Upper lobe of left lung (tissue), 6 donors: ENCODE results near the gene WFDC10B. TPM values are rescaled to one million over a fixed set of nuclear protein-coding genes. Genes with fewer than 3 reads are reported as not detected.
A peak's percentile ranks its signal among the peaks of the same experiment; 100 is the strongest.
"Not testable (repeated sequence)": the region's sequence is repeated elsewhere in the genome, so short reads cannot be mapped to it uniquely, and the experiment has no call there.

Experiments
- ATAC-seq, 2 donors: fragments of 200-7000 bp; cut with Tn5 transposase; one replicate each; pipeline ENCODE4 v1.9.1; 2022; ENCODE audit warnings: mild to moderate bottlenecking in 2 of 2, moderate library complexity in 2 of 2; ENCODE audit not compliant: low FRiP score in 2 of 2
- DNase-seq, 2 donors: peaks; one replicate each; pipeline ENCODE4 v3.0.0-alpha.2; 2019 to 2020
- H3K27ac ChIP-seq, 4 donors: fragments of 200-600 bp; sonication (generic); one replicate each; pipeline ENCODE4 v1.5.1; 2016 to 2019
- H3K27me3 ChIP-seq, 4 donors: fragments of 200-600 bp; sonication (generic); one replicate each; pipeline ENCODE4 v1.5.1; 2017 to 2019
- H3K36me3 ChIP-seq, 4 donors: fragments of 200-600 bp; sonication (generic); one replicate each; pipeline ENCODE4 v1.5.1; 2016 to 2019
- H3K4me1 ChIP-seq, 4 donors: fragments of 200-600 bp; sonication (generic); one replicate each; pipeline ENCODE4 v1.5.1; 2018 to 2019
- H3K4me3 ChIP-seq, 4 donors: fragments of 200-600 bp; sonication (generic); one replicate each; pipeline ENCODE4 v1.5.1; 2017 to 2019; ENCODE audit warnings: mild to moderate bottlenecking in 2 of 4, moderate library complexity in 1 of 4
- H3K9me3 ChIP-seq, 4 donors: fragments of 200-600 bp; sonication (generic); one replicate each; pipeline ENCODE4 v1.5.1; 2018 to 2019
- EP300 ChIP-seq, 4 donors: sonication (generic); formaldehyde crosslinking; IDR thresholded peaks; one replicate each; pipeline ENCODE4 v1.5.1; 2017; ENCODE audit warnings: antibody characterized with exemption in 4 of 4, control low read depth in 2 of 4
- POLR2A ChIP-seq, 4 donors: fragments of 450-650 bp; IDR thresholded peaks; one replicate each; pipeline ENCODE4 v1.5.1; 2016 to 2017; ENCODE audit warnings: antibody characterized with exemption in 4 of 4, mild to moderate bottlenecking in 2 of 4
- POLR2AphosphoS5 ChIP-seq, 2 donors: sonication (generic); formaldehyde crosslinking; IDR thresholded peaks; one replicate each; pipeline ENCODE4 v1.5.1; 2017; ENCODE audit warnings: antibody characterized with exemption in 2 of 2
- WGBS, 2 donors: methylation state at CpG; one replicate each; pipeline ENCODE4 v1.1.5; 2017 to 2018; 5-methylcytosine and 5-hydroxymethylcytosine counted together
- total RNA-seq, 6 donors: library from RNA; depleted of rRNA in 4 of 6; stranded (reverse); fragments of >200 nt in 4 of 6; gene quantifications; one replicate each; pipeline versions ENCODE4 v1.1.0 to v1.2.1, GENCODE V29; 2016 to 2021
- TF ChIP-seq, protein P1 (sequence below), 6 experiments: fragments of 450-650 bp in 4 of 6; fragments of 200-600 bp in 2 of 6; sonication (generic) in 2 of 6; IDR thresholded peaks; one replicate each; pipeline ENCODE4 v1.5.1; 2016 to 2019; ENCODE audit warnings: antibody characterized with exemption in 6 of 6
- donor health status: DM: no; HTN: no; CAD: no; lungs with moderate emphysema.
- donor health status: DM: no; HTN: yes; CAD: no; lungs with severe emphysema.

WFDC10B gene
- total RNA-seq, 6 donors from 2014 or later: 1.1 to 9.4 (median 1.6) TPM; not detected in 2

DNA sequence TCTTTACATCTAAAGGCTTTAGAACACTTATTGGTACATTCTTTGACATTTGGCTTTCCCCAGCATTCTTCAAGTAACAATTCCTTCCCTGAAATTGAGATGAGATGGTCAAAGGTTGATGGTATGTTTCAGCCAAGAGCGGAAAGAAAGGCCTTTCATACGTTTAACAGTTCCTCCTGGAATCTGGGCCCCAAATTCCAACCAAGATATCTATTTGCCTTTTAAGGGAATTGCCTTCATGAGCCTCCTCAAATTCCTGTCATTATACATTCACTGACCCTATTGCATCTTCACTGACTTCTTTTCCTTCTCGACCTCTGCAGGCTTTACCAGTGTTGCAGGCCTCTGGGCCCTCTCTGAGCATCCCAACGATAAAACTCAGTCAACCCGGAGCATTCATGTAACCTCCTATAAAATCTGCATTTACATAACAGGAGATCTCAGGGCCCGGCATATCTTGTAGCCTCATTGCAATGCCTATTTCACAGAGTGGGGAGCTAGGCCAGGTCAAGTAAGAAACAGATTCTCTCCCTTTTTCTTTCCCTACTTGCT is 55.4 kb downstream of the WFDC10B start:
- no peaks in the 10 kb centered on the region for H3K4me1 ChIP-seq
- no peak for TF ChIP-seq POLR2AphosphoS5 (IDR thresholded peaks at IDR 0.05)
- no peak for TF ChIP-seq POLR2A (IDR thresholded peaks at IDR 0.05)
- TF ChIP-seq, protein P1, sequence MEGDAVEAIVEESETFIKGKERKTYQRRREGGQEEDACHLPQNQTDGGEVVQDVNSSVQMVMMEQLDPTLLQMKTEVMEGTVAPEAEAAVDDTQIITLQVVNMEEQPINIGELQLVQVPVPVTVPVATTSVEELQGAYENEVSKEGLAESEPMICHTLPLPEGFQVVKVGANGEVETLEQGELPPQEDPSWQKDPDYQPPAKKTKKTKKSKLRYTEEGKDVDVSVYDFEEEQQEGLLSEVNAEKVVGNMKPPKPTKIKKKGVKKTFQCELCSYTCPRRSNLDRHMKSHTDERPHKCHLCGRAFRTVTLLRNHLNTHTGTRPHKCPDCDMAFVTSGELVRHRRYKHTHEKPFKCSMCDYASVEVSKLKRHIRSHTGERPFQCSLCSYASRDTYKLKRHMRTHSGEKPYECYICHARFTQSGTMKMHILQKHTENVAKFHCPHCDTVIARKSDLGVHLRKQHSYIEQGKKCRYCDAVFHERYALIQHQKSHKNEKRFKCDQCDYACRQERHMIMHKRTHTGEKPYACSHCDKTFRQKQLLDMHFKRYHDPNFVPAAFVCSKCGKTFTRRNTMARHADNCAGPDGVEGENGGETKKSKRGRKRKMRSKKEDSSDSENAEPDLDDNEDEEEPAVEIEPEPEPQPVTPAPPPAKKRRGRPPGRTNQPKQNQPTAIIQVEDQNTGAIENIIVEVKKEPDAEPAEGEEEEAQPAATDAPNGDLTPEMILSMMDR (IDR thresholded peaks at IDR 0.05): no peak
- no peak for TF ChIP-seq EP300 (IDR thresholded peaks at IDR 0.05)
- no peaks in the 10 kb centered on the region for H3K36me3 ChIP-seq
- no peak for DNase-seq
- no peak for ATAC-seq
- 84% methylated on average over 6 of the region's 6 CpGs for WGBS, 2 donors
- no peak overlapping the region for H3K4me3 ChIP-seq
- H3K9me3 ChIP-seq: no peaks in the 10 kb centered on the region
- no peaks in the 10 kb centered on the region for H3K27me3 ChIP-seq
- no peak overlapping the region for H3K27ac ChIP-seq

DNA sequence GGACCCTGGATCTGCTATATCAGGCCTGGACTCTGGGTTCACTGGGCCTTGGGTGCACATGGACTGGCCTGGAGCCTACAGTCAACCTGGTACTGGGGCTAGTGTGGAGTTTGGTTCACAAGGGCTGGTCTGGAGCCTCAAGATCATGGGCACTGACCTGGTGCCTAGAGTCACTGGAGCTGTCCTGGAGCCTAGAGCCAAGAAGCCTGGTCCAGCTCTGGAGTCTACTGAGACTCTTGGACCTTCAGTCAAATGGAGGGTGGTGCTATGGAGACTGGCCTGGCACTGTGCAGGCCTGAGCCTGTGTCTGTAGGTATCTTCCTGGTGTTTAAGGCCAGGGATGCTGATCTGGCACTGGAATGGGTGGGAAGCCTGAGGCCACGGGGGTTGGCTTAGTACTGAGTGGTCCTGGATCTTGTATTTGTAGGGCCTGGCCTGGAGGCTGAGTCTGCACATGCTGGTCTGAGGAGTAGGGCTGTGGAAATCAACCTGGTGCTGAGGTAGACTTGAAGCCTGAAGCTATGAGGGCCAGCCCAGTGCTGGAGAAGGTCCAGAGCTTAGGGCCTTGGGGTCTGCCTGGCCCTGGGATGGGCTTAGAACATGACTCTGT is 57.3 kb downstream of the WFDC10B start:
- DNase-seq (no peak), ATAC-seq (peak in 1 of 2 donors; percentile 66)
- H3K27me3 ChIP-seq: no peaks in the 10 kb centered on the region
- H3K36me3 ChIP-seq: no peaks in the 10 kb centered on the region
- H3K27ac ChIP-seq: no peak overlapping the region
- H3K4me1 ChIP-seq: no peaks in the 10 kb centered on the region
- no peak overlapping the region for H3K4me3 ChIP-seq
- 73 to 100% methylated on average over 1 of the region's 1 CpG for WGBS, 2 donors
- no peaks in the 10 kb centered on the region for H3K9me3 ChIP-seq
- no peak for TF ChIP-seq EP300 (IDR thresholded peaks at IDR 0.05)
- TF ChIP-seq, protein P1 (IDR thresholded peaks at IDR 0.05): no peak
- no peak for TF ChIP-seq POLR2A (IDR thresholded peaks at IDR 0.05)
- TF ChIP-seq POLR2AphosphoS5 (IDR thresholded peaks at IDR 0.05): no peak

DNA sequence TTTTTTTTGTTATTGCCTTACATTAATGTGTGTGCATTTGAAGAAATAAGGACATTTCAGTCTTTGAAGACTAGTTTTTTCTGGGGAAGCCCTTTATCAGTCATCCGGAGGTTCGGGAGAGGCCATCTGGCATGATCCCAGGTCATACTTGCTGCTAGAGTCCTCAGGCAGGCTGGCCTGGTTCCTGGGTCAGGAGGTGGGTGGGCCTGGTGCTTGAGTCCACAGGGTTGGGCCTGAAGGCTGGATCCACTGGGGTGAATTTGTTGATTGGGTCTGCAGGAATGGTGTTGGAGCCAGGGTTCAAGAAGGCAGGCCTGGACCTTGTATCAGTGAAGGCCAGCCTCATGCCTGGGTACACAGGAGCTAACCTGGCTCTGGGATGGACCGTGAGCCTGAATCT is 57.9 kb downstream of the WFDC10B start:
- ATAC-seq (no peak), DNase-seq (peak in 1 of 2 donors; percentile 27)
- Histone ChIP-seq H3K4me3 (no peak overlapping the region), H3K9me3 (no peaks in the 10 kb centered on the region), H3K27ac (no peak overlapping the region), H3K27me3 (no peaks in the 10 kb centered on the region), H3K36me3 (no peaks in the 10 kb centered on the region), H3K4me1 (no peaks in the 10 kb centered on the region)
- no peak for TF ChIP-seq EP300 (IDR thresholded peaks at IDR 0.05)
- TF ChIP-seq, protein P1 (IDR thresholded peaks at IDR 0.05): no peak
- no peak for TF ChIP-seq POLR2AphosphoS5 (IDR thresholded peaks at IDR 0.05)
- TF ChIP-seq POLR2A (IDR thresholded peaks at IDR 0.05): no peak
- 77 to 96% methylated on average over 2 to 3 of the region's 3 CpGs for WGBS, 2 donors

DNA sequence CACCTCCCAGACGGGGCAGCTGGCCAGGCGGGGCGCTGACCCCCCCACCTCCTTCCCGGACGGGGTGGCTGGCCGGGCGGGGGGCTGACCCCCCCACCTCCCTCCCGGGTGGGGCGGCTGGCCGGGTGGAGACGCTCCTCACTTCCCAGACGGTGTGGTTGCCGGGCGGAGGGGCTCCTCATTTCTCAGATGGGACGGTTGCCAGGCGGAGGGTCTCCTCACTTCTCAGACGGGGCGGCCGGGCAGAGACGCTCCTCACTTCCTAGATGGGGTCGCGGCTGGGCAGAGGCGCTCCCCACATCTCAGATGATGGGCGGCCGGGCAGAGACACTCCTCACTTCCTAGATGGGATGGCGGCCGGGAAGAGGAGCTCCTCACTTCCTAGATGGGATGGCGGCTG is 59.0 kb downstream of the WFDC10B start:
- H3K27ac ChIP-seq, H3K4me1 ChIP-seq, H3K27me3 ChIP-seq, H3K9me3 ChIP-seq, H3K36me3 ChIP-seq, H3K4me3 ChIP-seq, ATAC-seq: not testable (repeated sequence)
- 90 to 96% methylated on average over 9 to 19 of the region's 28 CpGs for WGBS, 2 donors
- DNase-seq: peak in 1 of 2 donors; percentile 46

DNA sequence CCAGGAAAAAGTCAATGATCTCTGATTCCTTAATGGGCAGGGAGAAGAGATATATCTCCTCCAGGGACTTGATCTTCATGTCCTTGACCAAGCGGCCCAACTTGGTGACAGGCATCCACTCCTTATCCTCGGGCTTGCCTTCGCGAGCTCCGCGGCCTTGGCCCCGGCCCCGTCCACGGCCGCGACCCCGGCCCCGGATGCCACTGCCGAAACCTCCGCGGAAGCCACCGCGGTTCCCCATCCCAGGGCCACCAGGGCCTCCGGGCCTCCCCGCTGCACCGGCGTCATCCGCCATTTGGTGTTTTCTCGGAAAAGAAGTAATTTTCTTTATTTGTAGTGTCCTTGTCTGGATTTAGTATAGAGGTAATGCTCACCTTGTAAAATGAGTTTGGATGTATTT is 63.7 kb downstream of the WFDC10B start:
- not testable (repeated sequence) for H3K27me3 ChIP-seq, H3K36me3 ChIP-seq, H3K27ac ChIP-seq, H3K4me3 ChIP-seq, ATAC-seq, H3K4me1 ChIP-seq, H3K9me3 ChIP-seq
- DNase-seq: peak in 1 of 2 donors; percentile 79
- 96 to 97% methylated on average over 22 to 24 of the region's 24 CpGs for WGBS, 2 donors

DNA sequence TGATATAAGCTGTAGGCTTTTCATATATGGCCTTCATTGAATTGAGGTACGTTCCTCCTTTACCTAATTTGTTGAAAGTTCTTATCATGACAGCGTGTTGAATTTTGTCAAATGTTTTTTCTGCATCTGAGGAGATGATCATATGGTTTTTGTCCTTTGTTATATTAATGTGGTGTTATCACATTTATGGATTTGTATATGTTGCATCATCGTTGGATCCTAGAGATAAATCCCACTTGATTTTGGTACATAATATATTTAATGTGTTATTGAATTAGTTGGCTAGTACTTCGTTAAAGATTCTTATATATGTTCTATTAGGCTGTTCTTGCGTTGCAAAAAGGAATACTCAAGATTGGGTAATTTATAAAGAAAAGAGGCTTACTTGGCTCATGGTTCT is 65.1 kb downstream of the WFDC10B start:
- TF ChIP-seq, protein P1 (IDR thresholded peaks at IDR 0.05): no peak
- TF ChIP-seq POLR2AphosphoS5 (IDR thresholded peaks at IDR 0.05) (no peak), POLR2A (IDR thresholded peaks at IDR 0.05) (no peak), EP300 (IDR thresholded peaks at IDR 0.05) (no peak)
- ATAC-seq: no peak

More for the DNA sequence above, 65.1 kb downstream of the WFDC10B start:
- H3K27ac ChIP-seq: no peak overlapping the region
- H3K4me1 ChIP-seq: no peaks in the 10 kb centered on the region
- whole genome bisulfite sequencing, 2 donors: 89 to 92% methylated on average over 5 of the region's 5 CpGs
- H3K27me3 ChIP-seq: no peaks in the 10 kb centered on the region
- H3K4me3 ChIP-seq: no peak overlapping the region
- H3K9me3 ChIP-seq: no peaks in the 10 kb centered on the region
- no peak for DNase-seq
- no peaks in the 10 kb centered on the region for H3K36me3 ChIP-seq
